ENCODE measurements around the gene IER5.

Gene IER5

DNA sequence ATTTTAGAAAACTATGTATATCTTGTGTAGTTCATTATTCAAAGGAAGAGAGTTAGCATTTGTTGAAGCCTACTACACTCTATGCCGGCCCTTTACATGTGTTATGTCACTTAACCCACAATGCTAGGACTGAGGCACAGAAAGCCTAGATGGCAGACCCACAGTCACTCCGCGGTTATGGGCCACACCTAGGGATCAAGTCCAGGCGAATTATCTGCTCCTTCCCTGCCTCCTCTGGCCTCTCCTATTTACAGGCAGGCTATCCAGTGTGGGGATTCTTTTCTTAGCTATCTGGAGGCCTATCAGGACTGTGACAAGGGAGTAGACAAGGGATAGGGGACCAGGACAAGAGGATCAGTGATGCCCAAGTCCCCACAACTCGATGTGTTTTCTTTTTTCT, 33.0 kb downstream of the IER5 start:
- no peaks in the 10 kb centered on the region for H3K9me3 ChIP-seq (ENCODE audit: control insufficient read depth, low read depth, low read length)
- no peaks in the 10 kb centered on the region for H3K36me3 ChIP-seq (ENCODE audit: control insufficient read depth, low read depth, low read length)
- H3K9ac ChIP-seq (ENCODE audit: low read length), result no peak overlapping the region
- no peaks in the 10 kb centered on the region for H3K27me3 ChIP-seq (ENCODE audit: control insufficient read depth, insufficient read depth, low read length)
- H3K4me1 ChIP-seq (ENCODE audit: control insufficient read depth, low read depth, low read length), result peaks cover 13% of the 10 kb centered on the region
- no peak overlapping the region for H3K27ac ChIP-seq (ENCODE audit: low read length)
- H3K4me3 ChIP-seq (ENCODE audit: low read length), result no peak overlapping the region

DNA sequence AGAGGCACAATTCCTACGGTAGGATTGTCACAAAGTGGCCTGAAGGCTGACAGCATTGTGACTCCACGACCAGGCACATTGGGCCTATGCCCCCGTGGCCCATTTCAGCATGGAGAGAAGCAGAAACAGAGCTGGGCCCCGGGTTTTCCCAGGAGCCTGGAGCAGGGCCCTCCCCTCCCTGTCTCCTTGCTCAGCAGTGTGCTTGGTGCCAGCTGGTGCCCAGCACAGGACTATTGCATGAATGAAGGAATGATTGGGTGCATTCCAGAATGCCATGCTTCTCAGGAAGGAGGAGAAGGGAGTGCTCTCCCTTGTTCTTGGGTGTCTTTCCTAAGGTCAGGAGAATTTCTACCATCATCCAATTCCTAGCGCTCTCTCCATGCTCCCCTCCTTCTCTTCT, 33.7 kb downstream of the IER5 start:
- no peak overlapping the region for H3K27ac ChIP-seq (ENCODE audit: low read length)
- no peaks in the 10 kb centered on the region for H3K9me3 ChIP-seq (ENCODE audit: control insufficient read depth, low read depth, low read length)
- H3K4me1 ChIP-seq (ENCODE audit: control insufficient read depth, low read depth, low read length), result peaks cover 14% of the 10 kb centered on the region
- no peak overlapping the region for H3K9ac ChIP-seq (ENCODE audit: low read length)
- no peaks in the 10 kb centered on the region for H3K27me3 ChIP-seq (ENCODE audit: control insufficient read depth, insufficient read depth, low read length)
- no peaks in the 10 kb centered on the region for H3K36me3 ChIP-seq (ENCODE audit: control insufficient read depth, low read depth, low read length)
- H3K4me3 ChIP-seq (ENCODE audit: low read length), result no peak overlapping the region

DNA sequence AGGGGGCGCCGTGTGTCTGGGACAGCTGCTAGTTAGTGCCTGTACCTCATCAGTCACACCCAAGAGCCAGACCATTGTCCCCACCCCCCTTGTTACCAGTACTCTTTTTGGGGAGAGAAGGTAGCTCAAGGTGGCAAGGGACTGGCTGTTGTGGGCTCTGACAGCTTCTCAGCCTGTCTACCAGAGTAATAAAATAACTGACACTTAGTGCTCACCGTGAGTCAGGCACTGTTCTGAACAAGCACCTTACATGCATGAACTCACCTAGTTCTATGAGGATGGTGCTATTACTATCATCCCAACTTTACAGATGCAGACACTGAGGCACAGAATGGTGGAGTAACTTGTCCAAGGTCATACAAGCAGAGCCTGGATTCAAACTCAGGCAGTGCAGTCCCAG, 34.7 kb downstream of the IER5 start:
- H3K27ac ChIP-seq (ENCODE audit: low read length), result no peak overlapping the region
- H3K4me3 ChIP-seq (ENCODE audit: low read length), result no peak overlapping the region
- no peaks in the 10 kb centered on the region for H3K36me3 ChIP-seq (ENCODE audit: control insufficient read depth, low read depth, low read length)
- H3K9me3 ChIP-seq (ENCODE audit: control insufficient read depth, low read depth, low read length), result no peaks in the 10 kb centered on the region
- no peaks in the 10 kb centered on the region for H3K27me3 ChIP-seq (ENCODE audit: control insufficient read depth, insufficient read depth, low read length)
- no peak overlapping the region for H3K9ac ChIP-seq (ENCODE audit: low read length)
- H3K4me1 ChIP-seq (ENCODE audit: control insufficient read depth, low read depth, low read length), result peaks cover 5% of the 10 kb centered on the region

DNA sequence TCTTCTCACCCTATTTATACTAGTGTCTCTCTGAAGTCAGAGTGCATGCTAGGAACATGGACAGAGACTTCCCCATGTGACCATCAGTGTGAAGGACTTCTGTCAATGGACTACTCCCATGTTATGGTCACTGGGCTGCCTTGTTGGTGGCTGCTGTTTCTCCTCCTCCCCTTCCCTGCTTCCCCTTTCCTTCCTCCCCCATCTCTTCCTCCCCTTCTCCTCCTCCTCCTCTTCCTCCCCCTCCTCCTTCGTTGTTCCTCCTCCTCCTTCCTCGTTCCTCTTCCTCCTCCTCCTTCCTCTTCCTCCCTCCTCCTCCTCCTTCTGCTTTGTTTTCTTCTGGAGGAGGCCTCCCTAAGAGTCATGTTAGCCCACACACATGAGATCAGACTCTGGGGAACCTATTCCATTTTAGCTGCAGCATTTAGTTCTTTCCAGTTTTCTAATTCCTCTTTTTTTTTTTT, 35.8 kb downstream of the IER5 start:
- H3K4me1 ChIP-seq (ENCODE audit: control insufficient read depth, low read depth, low read length), result peaks cover 16% of the 10 kb centered on the region
- no peak overlapping the region for H3K9ac ChIP-seq (ENCODE audit: low read length)
- no peak overlapping the region for H3K4me3 ChIP-seq (ENCODE audit: low read length)
- H3K27ac ChIP-seq (ENCODE audit: low read length), result no peak overlapping the region
- no peaks in the 10 kb centered on the region for H3K9me3 ChIP-seq (ENCODE audit: control insufficient read depth, low read depth, low read length)
- H3K36me3 ChIP-seq (ENCODE audit: control insufficient read depth, low read depth, low read length), result no peaks in the 10 kb centered on the region
- no peaks in the 10 kb centered on the region for H3K27me3 ChIP-seq (ENCODE audit: control insufficient read depth, insufficient read depth, low read length)

DNA sequence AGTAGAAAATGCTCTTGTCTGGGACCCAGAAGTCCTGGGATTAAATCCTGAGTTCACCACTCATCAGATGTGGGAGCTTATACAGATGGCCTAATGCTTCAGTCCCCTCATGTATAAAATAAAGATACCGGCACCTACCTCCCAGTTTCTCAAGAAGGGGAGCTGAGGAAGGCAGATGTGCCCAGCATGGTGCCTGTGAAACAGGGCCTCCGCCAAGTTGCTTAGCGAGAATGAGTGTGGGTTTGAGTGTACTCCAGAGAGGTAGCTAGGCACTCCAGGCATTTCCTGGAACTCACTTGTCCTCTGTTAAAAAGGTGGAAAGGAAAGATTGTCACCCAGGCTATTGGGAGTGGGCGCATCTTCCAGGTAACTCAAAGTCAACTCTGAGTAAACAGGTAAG, 37.8 kb downstream of the IER5 start:
- Histone ChIP-seq H3K4me1 (ENCODE audit: control insufficient read depth, low read depth, low read length) (peaks cover 24% of the 10 kb centered on the region), H3K9me3 (ENCODE audit: control insufficient read depth, low read depth, low read length) (no peaks in the 10 kb centered on the region), H3K4me3 (ENCODE audit: low read length) (no peak overlapping the region), H3K36me3 (ENCODE audit: control insufficient read depth, low read depth, low read length) (no peaks in the 10 kb centered on the region), H3K9ac (ENCODE audit: low read length) (no peak overlapping the region), H3K27ac (ENCODE audit: low read length) (no peak overlapping the region), H3K27me3 (ENCODE audit: control insufficient read depth, insufficient read depth, low read length) (no peaks in the 10 kb centered on the region)

DNA sequence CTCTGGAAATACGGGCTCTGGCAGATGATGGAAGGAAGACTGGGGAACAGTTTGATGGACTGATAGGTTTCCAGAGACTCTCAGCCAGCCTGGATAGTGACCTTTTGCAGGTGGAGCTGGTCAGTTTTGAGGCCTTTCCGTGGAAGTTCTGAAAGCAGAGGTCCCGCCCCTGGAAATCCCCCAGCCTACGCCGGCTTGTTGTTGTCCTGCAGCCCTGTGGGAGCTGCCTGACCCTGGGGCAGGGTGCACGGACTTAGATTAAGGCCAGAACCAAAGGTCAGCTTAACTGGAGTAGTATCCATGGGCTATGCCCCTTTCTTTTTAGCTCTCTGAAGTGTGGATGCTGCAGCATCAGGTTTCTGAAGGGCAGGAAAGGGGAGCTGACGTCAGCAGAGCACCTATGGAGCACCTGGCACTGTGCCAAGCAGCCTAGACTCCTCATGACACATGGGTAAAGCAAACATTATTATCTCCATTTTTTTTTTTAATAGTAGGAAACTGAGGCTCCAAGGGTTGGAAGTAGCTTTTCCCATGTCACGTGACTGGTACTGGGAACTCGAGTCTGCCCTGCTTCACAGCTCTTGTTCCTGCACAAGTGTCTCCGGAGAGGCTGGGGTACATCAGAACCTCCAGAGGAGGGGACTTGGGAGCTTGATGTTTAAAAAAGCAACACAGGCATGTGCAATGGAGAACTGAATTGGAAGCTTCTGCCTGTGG, 38.5 kb downstream of the IER5 start:
- Histone ChIP-seq H3K36me3 (ENCODE audit: control insufficient read depth, low read depth, low read length) (no peaks in the 10 kb centered on the region), H3K9me3 (ENCODE audit: control insufficient read depth, low read depth, low read length) (no peaks in the 10 kb centered on the region), H3K27me3 (ENCODE audit: control insufficient read depth, insufficient read depth, low read length) (no peaks in the 10 kb centered on the region), H3K4me3 (ENCODE audit: low read length) (no peak overlapping the region), H3K27ac (ENCODE audit: low read length) (no peak overlapping the region), H3K4me1 (ENCODE audit: control insufficient read depth, low read depth, low read length) (peaks cover 24% of the 10 kb centered on the region), H3K9ac (ENCODE audit: low read length) (no peak overlapping the region)

DNA sequence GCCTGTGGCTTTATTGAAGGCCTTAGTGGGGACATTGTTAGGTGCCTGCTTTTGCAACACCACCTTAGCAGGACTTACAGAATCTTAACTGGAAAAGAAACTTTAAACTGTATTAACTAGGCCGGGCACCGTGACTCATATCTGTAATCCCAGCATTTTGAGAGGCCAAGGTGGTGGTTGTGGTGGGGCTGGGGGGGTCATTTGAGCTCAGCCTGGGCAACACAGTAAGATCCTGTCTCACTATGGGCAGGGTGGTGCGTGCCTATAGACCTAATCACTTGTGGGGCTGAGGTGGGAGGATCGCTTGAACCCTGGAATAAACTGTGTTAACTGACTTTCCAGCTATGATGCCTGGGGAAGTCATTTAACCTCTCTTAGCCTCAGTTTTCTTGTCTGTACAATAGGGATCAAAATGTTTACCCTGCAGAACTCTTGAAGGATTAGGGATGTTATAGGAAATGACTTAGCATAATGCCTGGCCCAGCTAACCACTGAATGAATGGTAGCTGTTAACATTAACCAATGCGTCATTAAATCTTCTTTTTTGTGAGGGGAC, 39.5 kb downstream of the IER5 start:
- Histone ChIP-seq H3K36me3 (ENCODE audit: control insufficient read depth, low read depth, low read length) (no peaks in the 10 kb centered on the region), H3K9me3 (ENCODE audit: control insufficient read depth, low read depth, low read length) (no peaks in the 10 kb centered on the region), H3K27me3 (ENCODE audit: control insufficient read depth, insufficient read depth, low read length) (no peaks in the 10 kb centered on the region), H3K9ac (ENCODE audit: low read length) (no peak overlapping the region), H3K4me3 (ENCODE audit: low read length) (no peak overlapping the region), H3K4me1 (ENCODE audit: control insufficient read depth, low read depth, low read length) (peaks cover 24% of the 10 kb centered on the region), H3K27ac (ENCODE audit: low read length) (no peak overlapping the region)

DNA sequence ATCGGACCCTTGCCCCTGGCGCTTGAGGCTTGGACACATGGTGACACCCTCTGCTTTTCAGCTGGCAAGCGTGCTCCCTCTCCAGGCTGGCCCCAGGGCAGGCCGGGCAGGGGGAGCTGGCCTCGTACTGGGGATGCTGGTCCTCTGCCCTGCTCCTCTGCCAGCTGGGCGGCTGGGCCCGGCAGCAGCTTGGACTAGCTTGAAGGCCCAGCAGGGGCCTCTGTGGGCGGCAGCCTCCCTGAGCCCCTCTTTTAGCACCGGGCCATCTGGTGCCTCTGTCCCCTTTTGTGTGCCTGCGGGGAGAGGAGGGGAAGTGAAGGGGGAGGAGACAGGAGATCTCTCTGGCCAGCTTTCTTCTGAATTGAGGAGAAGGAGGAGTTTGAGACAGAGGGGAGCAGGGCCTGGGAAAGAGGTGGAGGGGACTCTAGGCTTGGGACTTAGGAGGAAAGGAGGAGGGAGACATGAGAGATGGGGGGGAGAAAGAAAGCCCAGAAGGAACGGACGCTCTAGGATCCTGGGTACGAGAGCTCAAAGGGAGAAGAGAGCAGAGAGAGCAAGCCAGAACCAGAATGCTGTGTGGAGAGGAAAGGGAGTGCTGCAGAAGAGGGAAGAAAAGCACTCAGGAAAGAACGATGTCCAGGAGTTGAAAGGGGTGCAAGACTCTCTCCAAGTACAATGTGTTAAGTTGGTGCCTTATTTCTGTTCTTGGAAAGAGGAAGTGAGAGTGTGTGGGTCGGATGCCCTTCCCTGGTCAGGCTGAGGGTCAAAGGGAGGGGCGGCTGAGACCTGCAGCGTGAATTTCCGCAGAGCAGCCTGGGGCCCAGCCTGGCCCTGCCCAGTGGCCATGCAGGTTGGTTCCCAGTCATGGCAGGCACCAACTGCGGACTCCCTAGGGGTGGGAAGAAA, 40.3 kb downstream of the IER5 start:
- Histone ChIP-seq H3K36me3 (ENCODE audit: control insufficient read depth, low read depth, low read length) (no peaks in the 10 kb centered on the region), H3K4me3 (ENCODE audit: low read length) (peak overlapping the region; percentile 12), H3K9me3 (ENCODE audit: control insufficient read depth, low read depth, low read length) (no peaks in the 10 kb centered on the region), H3K27ac (ENCODE audit: low read length) (no peak overlapping the region), H3K9ac (ENCODE audit: low read length) (no peak overlapping the region), H3K4me1 (ENCODE audit: control insufficient read depth, low read depth, low read length) (peaks cover 30% of the 10 kb centered on the region), H3K27me3 (ENCODE audit: control insufficient read depth, insufficient read depth, low read length) (no peaks in the 10 kb centered on the region)

DNA sequence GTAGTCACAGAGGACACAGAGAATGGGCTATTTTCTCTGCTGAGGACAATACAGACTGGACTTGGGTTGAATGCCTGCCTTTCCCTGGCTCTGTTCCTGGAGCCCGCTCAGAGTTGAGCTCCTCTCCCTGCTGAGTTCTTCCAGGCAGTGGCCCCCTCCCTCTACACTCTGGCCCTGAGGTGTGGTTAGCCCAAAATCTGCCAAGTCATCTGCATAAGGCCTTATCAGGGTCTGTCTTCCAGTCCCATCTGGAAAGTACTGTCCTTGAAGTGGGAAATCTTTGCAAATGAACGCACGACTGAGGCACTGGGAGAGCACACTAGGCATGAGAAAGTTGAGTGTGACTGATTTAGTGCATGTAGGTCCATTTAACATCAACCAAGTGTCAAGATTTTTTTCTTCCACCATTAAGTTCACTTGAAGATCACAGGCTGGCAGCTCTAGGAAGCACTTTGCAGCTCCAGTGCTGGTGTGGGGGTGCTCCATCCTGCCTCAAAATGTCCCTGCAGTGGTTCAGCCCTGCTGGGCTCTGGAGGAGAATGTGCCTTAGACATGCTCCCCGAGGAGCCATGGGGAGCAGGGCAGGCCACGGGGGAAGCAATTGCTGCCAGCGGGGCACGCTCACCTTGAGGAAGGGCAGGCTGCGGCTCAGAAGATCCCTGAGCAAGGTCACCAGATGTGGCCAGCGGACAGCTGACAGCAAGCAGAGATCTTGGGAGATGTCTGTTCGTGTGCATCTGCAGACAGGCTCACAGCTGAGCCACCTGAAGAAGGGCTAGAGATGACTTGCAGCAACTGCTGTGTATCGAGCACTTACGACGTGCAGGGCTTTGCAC, 41.5 kb downstream of the IER5 start:
- Histone ChIP-seq H3K4me3 (ENCODE audit: low read length) (no peak overlapping the region), H3K36me3 (ENCODE audit: control insufficient read depth, low read depth, low read length) (no peaks in the 10 kb centered on the region), H3K27ac (ENCODE audit: low read length) (no peak overlapping the region), H3K9me3 (ENCODE audit: control insufficient read depth, low read depth, low read length) (no peaks in the 10 kb centered on the region), H3K9ac (ENCODE audit: low read length) (no peak overlapping the region), H3K4me1 (ENCODE audit: control insufficient read depth, low read depth, low read length) (peaks cover 33% of the 10 kb centered on the region), H3K27me3 (ENCODE audit: control insufficient read depth, insufficient read depth, low read length) (no peaks in the 10 kb centered on the region)

DNA sequence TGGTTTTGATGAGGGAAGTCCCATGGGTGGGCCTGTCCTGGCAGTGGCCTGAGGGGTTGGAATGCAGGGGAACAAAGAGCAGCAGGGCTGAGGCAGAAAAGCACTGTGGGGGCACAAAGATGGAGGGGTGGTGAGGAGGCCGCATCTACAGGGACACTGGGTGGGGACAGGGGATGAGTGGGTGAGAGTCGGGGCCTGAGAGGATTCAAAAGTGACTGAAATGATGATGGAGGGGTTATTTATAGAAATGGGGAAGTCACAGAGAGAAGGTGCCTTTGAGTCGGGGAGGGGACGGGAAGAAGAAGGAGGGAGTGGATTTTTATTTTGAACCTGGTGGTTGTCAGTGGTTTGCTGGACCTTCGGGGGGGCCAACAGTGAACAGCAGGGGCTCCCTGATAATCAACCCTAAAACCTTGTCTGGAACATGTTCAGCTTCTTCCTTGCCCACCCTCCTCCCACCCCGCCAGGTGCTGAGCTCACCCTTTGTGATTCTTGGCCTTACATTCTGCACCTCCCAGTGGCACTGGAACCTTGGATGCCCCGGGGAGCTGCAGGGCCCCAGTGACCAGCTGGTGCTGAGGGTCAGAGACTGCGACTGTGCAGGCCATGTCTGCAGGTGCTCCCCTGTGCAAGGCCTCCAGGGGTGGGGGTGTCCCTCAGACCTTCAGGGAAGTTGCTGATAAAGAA, 42.9 kb downstream of the IER5 start:
- Histone ChIP-seq H3K9ac (ENCODE audit: low read length) (no peak overlapping the region), H3K4me1 (ENCODE audit: control insufficient read depth, low read depth, low read length) (peaks cover 34% of the 10 kb centered on the region)

More for the DNA sequence above, 42.9 kb downstream of the IER5 start:
- no peak overlapping the region for H3K27ac ChIP-seq (ENCODE audit: low read length)
- no peaks in the 10 kb centered on the region for H3K27me3 ChIP-seq (ENCODE audit: control insufficient read depth, insufficient read depth, low read length)
- no peaks in the 10 kb centered on the region for H3K36me3 ChIP-seq (ENCODE audit: control insufficient read depth, low read depth, low read length)
- H3K9me3 ChIP-seq (ENCODE audit: control insufficient read depth, low read depth, low read length), result no peaks in the 10 kb centered on the region
- H3K4me3 ChIP-seq (ENCODE audit: low read length), result no peak overlapping the region

All from iPS-18a (cell line).